ENCODE results near the gene NEK4. TPM values are rescaled to one million over a fixed set of nuclear protein-coding genes. Genes with fewer than 3 reads are reported as not detected.

Gene NEK4
- total and polyA plus RNA-seq, 2 of the 13 experiments (the other 11 are each of a cell fraction or from before 2014, with no cell fraction given) = 16.5 to 38.0 TPM

DNA sequence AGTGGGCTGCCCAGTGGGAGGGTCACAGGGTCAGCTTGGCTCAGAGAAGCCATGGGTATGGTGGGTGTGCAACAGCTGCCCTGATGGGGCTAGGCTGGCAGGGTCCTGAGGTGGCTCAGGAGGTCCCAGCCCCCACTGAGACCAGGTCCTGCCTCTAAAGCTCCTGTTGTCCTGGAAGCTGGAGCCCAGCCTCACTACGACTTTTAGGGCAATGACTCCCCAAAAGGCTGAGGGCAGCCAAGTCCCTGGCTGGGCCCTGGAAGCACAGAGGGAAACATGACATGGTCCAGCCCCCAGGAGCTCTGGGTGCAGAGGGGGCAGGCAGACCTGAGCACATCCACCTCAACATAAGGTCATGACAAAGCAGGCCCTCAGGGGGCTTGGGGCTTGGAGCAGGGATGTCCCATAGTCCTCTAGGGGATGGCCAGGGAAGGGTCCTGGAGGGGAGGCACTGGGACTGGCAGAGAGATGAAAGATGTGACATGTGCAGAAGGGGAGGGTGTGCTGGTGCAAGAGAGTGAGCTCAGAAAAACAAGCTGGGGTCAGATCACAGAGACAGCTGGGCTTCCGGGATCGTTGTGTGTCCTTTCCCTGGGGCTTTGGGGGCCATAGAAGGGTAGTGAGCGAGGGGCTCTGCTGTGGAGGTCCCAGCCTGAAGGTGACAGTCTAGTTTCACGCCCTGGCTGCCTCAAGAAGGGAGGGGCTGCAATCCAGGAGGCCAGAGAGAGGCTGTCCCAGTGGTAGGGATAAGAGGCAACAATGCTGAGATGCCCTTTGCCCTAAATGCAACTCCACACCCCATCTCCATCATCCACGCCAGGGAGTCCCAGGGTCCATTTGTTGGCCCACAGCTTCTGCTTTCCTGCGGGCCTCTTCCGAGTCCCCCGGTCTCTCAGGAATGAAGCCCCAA is 23.2 kb upstream of the NEK4 start (continued):
- TF ChIP-seq ZNF670 (CRISPR knock-in tag; IDR thresholded peaks at IDR 0.05; ENCODE audit: borderline replicate concordance) (peak; percentile 66; the same call in 1 of the 2 replicates), GFI1 (CRISPR knock-in tag; IDR thresholded peaks at IDR 0.05; ENCODE audit: borderline replicate concordance) (no peak; the same call in 1 of the 2 replicates), PPARG (CRISPR knock-in tag; conservative IDR thresholded peaks at IDR 0.05) (peak; percentile 73; the same call in 1 of the 2 replicates), RAD51 (IDR thresholded peaks at IDR 0.05; ENCODE audit: borderline replicate concordance) (no peak), ZNF564 (CRISPR knock-in tag; IDR thresholded peaks at IDR 0.05) (no peak), CEBPB (IDR thresholded peaks at IDR 0.05; ENCODE audit: borderline replicate concordance, low read depth, low read length) (no peak), ZNF30 (CRISPR knock-in tag; IDR thresholded peaks at IDR 0.05) (no peak), SKI (IDR thresholded peaks at IDR 0.05; ENCODE audit: partially characterized antibody) (no peak), ZBTB8A (CRISPR knock-in tag; IDR thresholded peaks at IDR 0.05; ENCODE audit: borderline replicate concordance, low read depth) (no peak), ZBTB7A (CRISPR knock-in tag; IDR thresholded peaks at IDR 0.05) (peak; percentile 77; the same call in 1 of the 2 replicates), ZNF253 (CRISPR knock-in tag; IDR thresholded peaks at IDR 0.05; ENCODE audit: borderline replicate concordance) (no peak), PRPF4 (IDR thresholded peaks at IDR 0.05; ENCODE audit: low read depth, low read length, poor library complexity, severe bottlenecking) (no peak), ARID2 (CRISPR knock-in tag; IDR thresholded peaks at IDR 0.05; ENCODE audit: borderline replicate concordance) (no peak), THAP11 (CRISPR knock-in tag; IDR thresholded peaks at IDR 0.05) (no peak; the same call in 1 of the 2 replicates), MIER2 (CRISPR knock-in tag; IDR thresholded peaks at IDR 0.05) (no peak)
- TF ChIP-seq, protein P1, sequence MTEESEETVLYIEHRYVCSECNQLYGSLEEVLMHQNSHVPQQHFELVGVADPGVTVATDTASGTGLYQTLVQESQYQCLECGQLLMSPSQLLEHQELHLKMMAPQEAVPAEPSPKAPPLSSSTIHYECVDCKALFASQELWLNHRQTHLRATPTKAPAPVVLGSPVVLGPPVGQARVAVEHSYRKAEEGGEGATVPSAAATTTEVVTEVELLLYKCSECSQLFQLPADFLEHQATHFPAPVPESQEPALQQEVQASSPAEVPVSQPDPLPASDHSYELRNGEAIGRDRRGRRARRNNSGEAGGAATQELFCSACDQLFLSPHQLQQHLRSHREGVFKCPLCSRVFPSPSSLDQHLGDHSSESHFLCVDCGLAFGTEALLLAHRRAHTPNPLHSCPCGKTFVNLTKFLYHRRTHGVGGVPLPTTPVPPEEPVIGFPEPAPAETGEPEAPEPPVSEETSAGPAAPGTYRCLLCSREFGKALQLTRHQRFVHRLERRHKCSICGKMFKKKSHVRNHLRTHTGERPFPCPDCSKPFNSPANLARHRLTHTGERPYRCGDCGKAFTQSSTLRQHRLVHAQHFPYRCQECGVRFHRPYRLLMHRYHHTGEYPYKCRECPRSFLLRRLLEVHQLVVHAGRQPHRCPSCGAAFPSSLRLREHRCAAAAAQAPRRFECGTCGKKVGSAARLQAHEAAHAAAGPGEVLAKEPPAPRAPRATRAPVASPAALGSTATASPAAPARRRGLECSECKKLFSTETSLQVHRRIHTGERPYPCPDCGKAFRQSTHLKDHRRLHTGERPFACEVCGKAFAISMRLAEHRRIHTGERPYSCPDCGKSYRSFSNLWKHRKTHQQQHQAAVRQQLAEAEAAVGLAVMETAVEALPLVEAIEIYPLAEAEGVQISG (CRISPR knock-in tag; IDR thresholded peaks at IDR 0.05) = no peak
- TF ChIP-seq, protein P2, sequence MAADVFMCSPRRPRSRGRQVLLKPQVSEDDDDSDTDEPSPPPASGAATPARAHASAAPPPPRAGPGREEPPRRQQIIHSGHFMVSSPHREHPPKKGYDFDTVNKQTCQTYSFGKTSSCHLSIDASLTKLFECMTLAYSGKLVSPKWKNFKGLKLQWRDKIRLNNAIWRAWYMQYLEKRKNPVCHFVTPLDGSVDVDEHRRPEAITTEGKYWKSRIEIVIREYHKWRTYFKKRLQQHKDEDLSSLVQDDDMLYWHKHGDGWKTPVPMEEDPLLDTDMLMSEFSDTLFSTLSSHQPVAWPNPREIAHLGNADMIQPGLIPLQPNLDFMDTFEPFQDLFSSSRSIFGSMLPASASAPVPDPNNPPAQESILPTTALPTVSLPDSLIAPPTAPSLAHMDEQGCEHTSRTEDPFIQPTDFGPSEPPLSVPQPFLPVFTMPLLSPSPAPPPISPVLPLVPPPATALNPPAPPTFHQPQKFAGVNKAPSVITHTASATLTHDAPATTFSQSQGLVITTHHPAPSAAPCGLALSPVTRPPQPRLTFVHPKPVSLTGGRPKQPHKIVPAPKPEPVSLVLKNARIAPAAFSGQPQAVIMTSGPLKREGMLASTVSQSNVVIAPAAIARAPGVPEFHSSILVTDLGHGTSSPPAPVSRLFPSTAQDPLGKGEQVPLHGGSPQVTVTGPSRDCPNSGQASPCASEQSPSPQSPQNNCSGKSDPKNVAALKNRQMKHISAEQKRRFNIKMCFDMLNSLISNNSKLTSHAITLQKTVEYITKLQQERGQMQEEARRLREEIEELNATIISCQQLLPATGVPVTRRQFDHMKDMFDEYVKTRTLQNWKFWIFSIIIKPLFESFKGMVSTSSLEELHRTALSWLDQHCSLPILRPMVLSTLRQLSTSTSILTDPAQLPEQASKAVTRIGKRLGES (CRISPR knock-in tag; IDR thresholded peaks at IDR 0.05; ENCODE audit: borderline replicate concordance) = no peak
- TF ChIP-seq, protein P3, sequence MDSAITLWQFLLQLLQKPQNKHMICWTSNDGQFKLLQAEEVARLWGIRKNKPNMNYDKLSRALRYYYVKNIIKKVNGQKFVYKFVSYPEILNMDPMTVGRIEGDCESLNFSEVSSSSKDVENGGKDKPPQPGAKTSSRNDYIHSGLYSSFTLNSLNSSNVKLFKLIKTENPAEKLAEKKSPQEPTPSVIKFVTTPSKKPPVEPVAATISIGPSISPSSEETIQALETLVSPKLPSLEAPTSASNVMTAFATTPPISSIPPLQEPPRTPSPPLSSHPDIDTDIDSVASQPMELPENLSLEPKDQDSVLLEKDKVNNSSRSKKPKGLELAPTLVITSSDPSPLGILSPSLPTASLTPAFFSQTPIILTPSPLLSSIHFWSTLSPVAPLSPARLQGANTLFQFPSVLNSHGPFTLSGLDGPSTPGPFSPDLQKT (CRISPR knock-in tag; IDR thresholded peaks at IDR 0.05; ENCODE audit: borderline replicate concordance) = no peak
- TF ChIP-seq, protein P4, sequence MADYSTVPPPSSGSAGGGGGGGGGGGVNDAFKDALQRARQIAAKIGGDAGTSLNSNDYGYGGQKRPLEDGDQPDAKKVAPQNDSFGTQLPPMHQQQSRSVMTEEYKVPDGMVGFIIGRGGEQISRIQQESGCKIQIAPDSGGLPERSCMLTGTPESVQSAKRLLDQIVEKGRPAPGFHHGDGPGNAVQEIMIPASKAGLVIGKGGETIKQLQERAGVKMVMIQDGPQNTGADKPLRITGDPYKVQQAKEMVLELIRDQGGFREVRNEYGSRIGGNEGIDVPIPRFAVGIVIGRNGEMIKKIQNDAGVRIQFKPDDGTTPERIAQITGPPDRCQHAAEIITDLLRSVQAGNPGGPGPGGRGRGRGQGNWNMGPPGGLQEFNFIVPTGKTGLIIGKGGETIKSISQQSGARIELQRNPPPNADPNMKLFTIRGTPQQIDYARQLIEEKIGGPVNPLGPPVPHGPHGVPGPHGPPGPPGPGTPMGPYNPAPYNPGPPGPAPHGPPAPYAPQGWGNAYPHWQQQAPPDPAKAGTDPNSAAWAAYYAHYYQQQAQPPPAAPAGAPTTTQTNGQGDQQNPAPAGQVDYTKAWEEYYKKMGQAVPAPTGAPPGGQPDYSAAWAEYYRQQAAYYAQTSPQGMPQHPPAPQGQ (CRISPR knock-in tag; IDR thresholded peaks at IDR 0.05; ENCODE audit: borderline replicate concordance) = no peak

Data from HepG2 (cell line).